Measurements from ENCODE around the gene SLC43A2.
"Not testable (repeated sequence)": the region's sequence is repeated elsewhere in the genome, so short reads cannot be mapped to it uniquely, and the experiment has no call there.

SLC43A2 gene

DNA sequence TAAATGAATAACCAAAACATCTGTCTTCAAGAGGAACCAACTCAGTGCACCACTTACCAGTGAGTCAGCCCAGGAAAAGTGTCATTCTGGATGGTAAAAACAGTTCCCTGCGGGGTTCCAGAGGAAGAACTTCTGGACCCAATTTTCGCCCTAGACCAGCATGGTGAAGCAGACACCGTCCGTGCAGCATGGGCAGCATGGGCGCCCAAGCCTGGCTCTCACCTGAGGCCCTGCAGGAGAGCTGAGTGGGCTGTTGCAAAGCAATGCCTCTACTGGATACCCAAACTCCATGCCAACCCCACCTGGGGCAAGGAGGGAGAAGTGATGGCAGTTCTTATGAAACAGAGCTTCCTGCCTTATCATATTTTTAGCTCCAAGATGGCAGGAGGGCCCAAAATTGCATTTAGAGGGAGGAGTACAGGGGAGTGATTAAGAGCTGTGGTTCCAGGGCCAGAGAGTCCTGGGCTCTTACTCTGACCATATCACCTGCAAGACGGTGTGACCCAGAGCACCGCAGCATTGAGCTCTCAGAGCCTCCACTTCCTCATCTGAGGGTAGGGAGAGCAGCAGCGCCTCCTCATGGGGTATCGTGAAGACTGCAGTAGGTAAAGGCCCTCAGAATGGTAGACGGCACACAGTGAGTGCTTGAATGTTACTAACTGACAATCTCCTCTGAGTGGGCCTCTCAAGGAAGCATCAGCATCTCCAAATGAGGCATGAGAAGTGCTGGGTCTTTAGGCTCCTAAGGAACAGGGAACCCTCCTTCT, 95.6 kb downstream of the SLC43A2 start:
- DNase-seq: no peak

DNA sequence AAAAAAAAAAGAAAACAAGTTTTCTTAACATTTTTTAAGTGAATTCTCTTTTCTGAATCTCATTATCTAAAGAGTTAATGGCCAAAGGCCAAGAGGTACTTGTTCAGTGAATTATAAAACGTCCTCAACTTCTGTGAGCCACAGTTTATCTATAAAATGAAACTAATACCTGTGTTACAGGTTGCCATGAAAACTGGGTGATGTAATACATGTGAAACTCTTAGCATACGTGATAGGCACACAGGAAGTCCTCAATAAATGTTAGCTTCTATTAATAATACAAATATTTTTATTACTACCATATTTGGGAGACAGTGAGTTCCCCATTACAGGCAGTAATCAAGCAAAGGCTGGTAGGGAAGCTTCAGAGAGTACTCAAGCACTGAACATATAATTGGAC, 98.8 kb downstream of the SLC43A2 start:
- no peak for DNase-seq

DNA sequence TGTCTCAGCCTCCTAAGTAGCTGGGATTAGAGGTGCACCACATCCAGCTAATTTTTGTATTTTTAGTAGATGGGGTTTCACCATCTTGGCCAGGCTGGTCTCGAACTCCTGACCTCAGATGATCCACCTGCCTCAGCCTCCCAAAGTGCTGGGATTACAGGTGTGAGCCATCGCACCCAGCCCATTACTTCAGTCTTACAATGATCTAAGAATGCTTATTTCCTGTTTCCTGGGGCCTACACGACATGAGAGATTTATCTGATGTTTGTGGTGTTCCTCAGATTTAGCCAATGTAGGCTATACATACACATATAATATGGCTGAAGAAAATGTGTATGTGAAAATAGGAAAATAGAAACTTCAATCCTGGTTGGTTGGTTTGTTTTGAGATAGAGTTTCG, 101.8 kb downstream of the SLC43A2 start:
- not testable (repeated sequence) for DNase-seq

DNA sequence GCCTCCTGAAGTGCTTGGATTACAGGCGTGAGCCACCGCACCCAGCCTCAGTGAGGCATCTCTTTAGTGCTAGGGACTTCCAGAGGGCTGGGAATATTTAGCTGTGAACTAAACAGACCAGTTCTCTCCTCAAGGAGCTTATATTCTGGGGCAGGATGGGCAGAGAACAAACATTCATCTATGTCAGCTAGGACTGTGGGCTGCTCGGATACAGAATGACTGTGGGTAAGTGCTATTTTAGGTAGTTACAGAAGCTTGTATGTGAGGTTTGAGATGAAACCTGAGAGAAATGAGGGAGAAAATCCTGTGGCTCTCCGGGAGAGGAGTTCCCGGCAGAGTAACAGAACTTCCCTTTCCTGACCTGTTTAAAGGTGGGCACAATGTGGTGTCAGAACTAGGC, 106.0 kb downstream of the SLC43A2 start:
- no peak for DNase-seq

DNA sequence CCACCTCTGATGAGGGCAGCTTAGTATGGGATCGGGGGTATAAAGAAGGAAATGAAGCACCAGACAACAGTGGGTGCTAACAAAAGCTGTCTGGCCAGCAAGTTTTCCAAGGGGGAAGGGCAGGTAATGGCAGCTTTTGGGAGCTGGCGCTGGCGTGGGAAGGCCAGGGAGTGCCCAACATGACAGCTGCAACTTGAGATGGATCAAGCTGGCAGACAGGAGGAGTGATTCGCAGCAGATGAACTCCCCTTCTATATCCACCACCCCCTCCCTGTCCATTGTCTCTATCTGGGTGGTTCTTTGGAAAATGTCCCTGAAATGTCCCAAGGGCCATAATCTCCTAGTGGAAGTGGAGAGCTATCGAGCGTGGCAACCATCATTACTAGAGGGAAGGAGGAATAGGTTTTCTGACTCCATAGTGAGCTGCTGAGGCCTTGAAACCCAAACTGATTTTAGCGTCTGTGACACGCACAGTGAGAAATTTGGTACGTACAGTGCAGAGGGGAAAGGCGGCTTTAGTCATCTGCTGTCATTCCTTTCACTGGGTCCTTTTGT, 107.5 kb downstream of the SLC43A2 start:
- DNase-seq: no peak

DNA sequence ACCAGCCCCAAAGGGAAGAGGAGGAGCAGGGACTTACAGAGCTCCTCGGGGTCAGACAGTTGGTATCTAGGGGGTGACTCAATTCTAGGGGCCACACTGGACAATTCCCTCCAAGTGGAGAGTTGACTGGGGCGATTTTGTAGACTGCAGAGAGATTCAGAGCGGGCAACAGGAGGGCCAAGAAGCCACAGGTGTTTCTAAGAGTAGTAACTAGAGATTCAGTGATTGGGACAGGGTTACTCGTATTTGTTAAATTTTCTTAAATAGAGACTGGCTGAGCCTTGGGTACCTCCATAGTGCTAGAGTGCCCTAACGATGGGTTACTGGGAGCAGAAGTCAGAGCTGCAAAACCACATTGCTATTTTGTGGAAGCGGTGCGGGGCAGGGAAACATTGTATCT, 109.0 kb downstream of the SLC43A2 start:
- DNase-seq: no peak
